ENCODE measurements around the gene RBPMS2.

- no peak for TF ChIP-seq CTCF (IDR thresholded peaks at IDR 0.05)
- TF ChIP-seq EZH2 (IDR thresholded peaks at IDR 0.05; ENCODE audit: borderline replicate concordance, insufficient read depth, low read depth, low read length, poor library complexity, severe bottlenecking): no peak
Observed at GRCh38 chr15:64763462-64763861, 11.9 kb downstream of the RBPMS2 start.

All from B cell (primary cell).